ENCODE data around the gene PACRG. TPM values are rescaled to one million over a fixed set of nuclear protein-coding genes. Genes with fewer than 3 reads are reported as not detected.

The PACRG gene
- total RNA-seq, 1 experiment from 2014 or later: 0.26 TPM

DNA sequence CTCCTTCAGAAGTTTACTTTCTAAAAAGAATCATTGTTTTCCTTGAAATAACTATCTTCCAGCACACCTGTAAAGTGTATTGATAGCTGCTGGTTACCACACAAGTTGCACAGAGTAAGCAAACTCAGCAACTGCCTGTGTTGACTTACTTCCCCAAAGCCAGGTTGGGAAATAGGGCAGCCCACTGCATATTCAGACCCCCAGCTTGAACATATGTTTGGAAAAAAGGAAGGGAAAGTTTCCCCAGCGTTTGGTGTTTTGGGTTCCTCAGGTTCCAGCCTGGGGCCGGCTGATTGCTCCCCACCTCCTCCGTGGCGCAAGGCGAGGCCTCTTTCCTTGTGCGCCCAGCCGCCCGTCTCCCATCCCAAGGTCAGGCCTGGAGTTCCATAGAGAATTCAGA lies 616.6 kb downstream of the PACRG start:
- peaks cover 19 to 21% of the 10 kb centered on the region in 2 experiments for H3K4me1 Mint-ChIP-seq
- WGBS (ENCODE audit: extremely low coverage, insufficient read length, low lambda C conversion rate): no CpG with 5 or more reads among the region's 8 CpGs
- DNase-seq: no peak

More for the DNA sequence above, 616.6 kb downstream of the PACRG start:
- Histone ChIP-seq H2AFZ (ENCODE audit: low read length) (no peak overlapping the region), H3K79me2 (ENCODE audit: insufficient read depth, low read length) (no peaks in the 10 kb centered on the region), H2BK20ac (ENCODE audit: low read depth, low read length, poor library complexity, severe bottlenecking) (no peak overlapping the region), H4K20me1 (ENCODE audit: control insufficient read depth, insufficient read depth, insufficient read length) (no peaks in the 10 kb centered on the region), H2BK120ac (ENCODE audit: low read depth, low read length, poor library complexity, severe bottlenecking) (no peak overlapping the region), H2AK5ac (ENCODE audit: insufficient read length, low read length) (no peak overlapping the region), H2BK12ac (ENCODE audit: insufficient read length, low read depth, low read length) (no peak overlapping the region), H4K8ac (replicated peaks; ENCODE audit: insufficient read length, low read depth, low read length) (no peak overlapping the region), H3K79me1 (ENCODE audit: insufficient read depth, low read depth, low read length, poor library complexity, severe bottlenecking) (no peaks in the 10 kb centered on the region), H3K23ac (ENCODE audit: insufficient read length, low read depth, low read length) (no peak overlapping the region), H3K56ac (ENCODE audit: insufficient read length, low read depth, low read length) (no peak overlapping the region), H4K5ac (ENCODE audit: insufficient read length, low read depth, low read length) (no peak overlapping the region), H3K4me1 (ENCODE audit: insufficient read depth, low read length) (no peaks in the 10 kb centered on the region; the same call in 1 of the 2 replicates), H3K27me3 (ENCODE audit: insufficient read depth, low read length) (no peaks in the 10 kb centered on the region), H4K91ac (ENCODE audit: insufficient read length, low read depth, low read length) (no peak overlapping the region), H3K4ac (ENCODE audit: low read depth, low read length) (no peak overlapping the region), H2BK5ac (ENCODE audit: insufficient read length, low read length) (no peak overlapping the region), H3K9me3 (ENCODE audit: control insufficient read depth, low read depth, low read length) (no peaks in the 10 kb centered on the region), H3K18ac (ENCODE audit: insufficient read length, low read depth, low read length) (no peak overlapping the region), H3T11ph (ENCODE audit: low read length) (no peak overlapping the region), H3K9ac (ENCODE audit: extremely low read depth, insufficient read length, low read length) (no peak overlapping the region), H3K27ac (ENCODE audit: insufficient read length, low read depth, low read length) (no peak overlapping the region), H3K14ac (ENCODE audit: insufficient read depth, low read length) (no peak overlapping the region), H3K23me2 (ENCODE audit: insufficient read length, low read depth, low read length, poor library complexity, severe bottlenecking) (no peaks in the 10 kb centered on the region), H3K4me2 (ENCODE audit: insufficient read depth, insufficient read length, low read length) (no peak overlapping the region), H2BK15ac (ENCODE audit: low read depth, low read length) (no peak overlapping the region)
- Mint-ChIP-seq H3K27me3 (ENCODE audit: low read depth) (no peaks in the 10 kb centered on the region), H3K27ac (0 out of 7 replicates have a peak overlapping the region, but pooled peaks of 1 of the 3 experiments have one; percentile 6), H3K9me3 (no peaks in the 10 kb centered on the region; a peak in 1 of 5 replicates), H3K4me3 (no peak overlapping the region), H3K36me3 (ENCODE audit: insufficient read depth in 1 of 3, low read depth in 3 of 3) (no peaks in the 10 kb centered on the region)
- TF ChIP-seq, protein P1, sequence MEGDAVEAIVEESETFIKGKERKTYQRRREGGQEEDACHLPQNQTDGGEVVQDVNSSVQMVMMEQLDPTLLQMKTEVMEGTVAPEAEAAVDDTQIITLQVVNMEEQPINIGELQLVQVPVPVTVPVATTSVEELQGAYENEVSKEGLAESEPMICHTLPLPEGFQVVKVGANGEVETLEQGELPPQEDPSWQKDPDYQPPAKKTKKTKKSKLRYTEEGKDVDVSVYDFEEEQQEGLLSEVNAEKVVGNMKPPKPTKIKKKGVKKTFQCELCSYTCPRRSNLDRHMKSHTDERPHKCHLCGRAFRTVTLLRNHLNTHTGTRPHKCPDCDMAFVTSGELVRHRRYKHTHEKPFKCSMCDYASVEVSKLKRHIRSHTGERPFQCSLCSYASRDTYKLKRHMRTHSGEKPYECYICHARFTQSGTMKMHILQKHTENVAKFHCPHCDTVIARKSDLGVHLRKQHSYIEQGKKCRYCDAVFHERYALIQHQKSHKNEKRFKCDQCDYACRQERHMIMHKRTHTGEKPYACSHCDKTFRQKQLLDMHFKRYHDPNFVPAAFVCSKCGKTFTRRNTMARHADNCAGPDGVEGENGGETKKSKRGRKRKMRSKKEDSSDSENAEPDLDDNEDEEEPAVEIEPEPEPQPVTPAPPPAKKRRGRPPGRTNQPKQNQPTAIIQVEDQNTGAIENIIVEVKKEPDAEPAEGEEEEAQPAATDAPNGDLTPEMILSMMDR (conservative IDR thresholded peaks at IDR 0.05): no peak
